GM12873 (cell line): Measurements from ENCODE around the gene FASN.

ENCODE experiments used
- TF ChIP-seq, protein P1 (sequence below): IDR thresholded peaks from 2 replicates; pipeline ENCODE4 v1.5.1; 2012; ENCODE audit warnings: low read depth, mild to moderate bottlenecking, moderate library complexity, low read length, control low read depth; ENCODE audit not compliant: insufficient read depth; ENCODE audit errors: missing control alignments

Gene FASN

DNA sequence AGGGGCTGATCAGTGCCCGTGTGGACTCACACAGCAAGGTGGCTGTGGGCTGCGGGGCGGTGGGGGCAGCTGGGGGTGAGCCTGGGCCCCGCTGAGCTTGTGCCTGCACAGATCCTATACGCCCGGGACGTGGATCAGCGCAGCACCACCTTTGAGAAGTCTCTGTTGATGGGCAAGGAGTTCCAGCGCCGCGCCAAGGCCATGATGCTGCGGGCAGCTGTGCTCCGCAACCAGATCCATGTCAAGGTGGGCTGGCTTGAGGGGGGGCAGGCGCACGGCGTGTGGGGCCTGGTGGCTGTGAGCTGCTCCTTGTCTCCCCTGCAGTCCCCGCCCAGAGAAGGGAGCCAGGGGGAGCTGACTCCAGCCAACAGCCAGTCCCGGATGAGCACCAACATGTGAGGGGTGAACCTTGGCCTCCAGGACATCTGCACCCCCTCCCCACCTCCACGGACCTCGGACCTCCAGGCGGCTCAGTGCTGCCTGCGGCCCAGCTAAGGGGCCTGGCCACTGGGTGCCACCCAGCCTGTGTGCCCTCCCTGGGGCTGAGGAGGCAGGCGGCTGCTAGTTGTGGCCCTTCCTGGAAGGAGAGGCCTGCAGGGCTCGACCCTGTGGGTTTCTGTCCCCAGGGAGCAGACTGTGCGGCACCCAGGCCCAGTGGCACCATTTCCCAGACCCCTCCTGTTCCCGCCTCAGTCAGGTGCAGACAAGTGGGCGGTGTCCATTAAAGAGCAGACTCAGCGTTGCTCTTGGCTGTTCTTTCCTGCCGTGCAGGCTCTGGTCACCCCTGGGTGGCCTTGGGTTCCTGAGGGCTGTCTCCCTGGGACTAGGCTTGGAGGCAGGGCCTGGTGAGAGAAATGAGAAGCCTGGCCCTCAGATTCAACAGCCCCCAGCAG is 41.1 kb downstream of the FASN start:
- TF ChIP-seq, protein P1, sequence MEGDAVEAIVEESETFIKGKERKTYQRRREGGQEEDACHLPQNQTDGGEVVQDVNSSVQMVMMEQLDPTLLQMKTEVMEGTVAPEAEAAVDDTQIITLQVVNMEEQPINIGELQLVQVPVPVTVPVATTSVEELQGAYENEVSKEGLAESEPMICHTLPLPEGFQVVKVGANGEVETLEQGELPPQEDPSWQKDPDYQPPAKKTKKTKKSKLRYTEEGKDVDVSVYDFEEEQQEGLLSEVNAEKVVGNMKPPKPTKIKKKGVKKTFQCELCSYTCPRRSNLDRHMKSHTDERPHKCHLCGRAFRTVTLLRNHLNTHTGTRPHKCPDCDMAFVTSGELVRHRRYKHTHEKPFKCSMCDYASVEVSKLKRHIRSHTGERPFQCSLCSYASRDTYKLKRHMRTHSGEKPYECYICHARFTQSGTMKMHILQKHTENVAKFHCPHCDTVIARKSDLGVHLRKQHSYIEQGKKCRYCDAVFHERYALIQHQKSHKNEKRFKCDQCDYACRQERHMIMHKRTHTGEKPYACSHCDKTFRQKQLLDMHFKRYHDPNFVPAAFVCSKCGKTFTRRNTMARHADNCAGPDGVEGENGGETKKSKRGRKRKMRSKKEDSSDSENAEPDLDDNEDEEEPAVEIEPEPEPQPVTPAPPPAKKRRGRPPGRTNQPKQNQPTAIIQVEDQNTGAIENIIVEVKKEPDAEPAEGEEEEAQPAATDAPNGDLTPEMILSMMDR = no peak

DNA sequence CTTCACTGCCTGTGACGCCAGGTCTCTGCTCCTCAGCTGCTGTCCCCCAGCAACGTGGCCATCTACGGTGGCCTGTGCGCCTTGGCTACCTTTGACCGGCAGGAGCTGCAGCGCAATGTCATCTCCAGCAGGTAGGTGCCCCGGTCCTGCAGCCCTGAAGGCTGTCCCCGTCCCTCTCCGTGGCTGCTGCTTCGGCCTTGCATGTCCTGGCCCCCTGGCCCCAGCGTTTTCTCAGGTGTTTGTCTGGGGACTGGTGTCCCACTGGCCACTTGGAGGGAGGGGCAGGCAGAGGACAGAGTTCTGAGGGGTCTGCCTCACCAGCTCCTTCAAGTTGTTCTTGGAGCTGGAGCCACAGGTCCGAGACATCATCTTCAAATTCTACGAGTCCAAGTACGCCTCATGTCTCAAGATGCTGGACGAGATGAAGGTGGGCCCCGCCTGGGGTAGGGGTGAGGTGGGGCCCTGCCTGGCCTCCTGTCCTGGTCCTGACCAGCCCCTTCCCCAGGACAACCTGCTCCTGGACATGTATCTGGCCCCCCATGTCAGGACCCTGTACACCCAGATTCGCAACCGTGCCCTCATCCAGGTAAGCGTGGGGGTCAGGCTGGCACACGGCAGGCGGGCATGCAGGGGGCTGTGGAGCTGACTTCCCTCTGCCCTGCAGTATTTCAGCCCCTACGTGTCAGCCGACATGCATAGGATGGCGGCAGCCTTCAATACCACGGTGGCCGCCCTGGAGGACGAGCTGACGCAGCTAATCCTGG is 41.9 kb downstream of the FASN start:
- TF ChIP-seq, protein P1 = no peak

DNA sequence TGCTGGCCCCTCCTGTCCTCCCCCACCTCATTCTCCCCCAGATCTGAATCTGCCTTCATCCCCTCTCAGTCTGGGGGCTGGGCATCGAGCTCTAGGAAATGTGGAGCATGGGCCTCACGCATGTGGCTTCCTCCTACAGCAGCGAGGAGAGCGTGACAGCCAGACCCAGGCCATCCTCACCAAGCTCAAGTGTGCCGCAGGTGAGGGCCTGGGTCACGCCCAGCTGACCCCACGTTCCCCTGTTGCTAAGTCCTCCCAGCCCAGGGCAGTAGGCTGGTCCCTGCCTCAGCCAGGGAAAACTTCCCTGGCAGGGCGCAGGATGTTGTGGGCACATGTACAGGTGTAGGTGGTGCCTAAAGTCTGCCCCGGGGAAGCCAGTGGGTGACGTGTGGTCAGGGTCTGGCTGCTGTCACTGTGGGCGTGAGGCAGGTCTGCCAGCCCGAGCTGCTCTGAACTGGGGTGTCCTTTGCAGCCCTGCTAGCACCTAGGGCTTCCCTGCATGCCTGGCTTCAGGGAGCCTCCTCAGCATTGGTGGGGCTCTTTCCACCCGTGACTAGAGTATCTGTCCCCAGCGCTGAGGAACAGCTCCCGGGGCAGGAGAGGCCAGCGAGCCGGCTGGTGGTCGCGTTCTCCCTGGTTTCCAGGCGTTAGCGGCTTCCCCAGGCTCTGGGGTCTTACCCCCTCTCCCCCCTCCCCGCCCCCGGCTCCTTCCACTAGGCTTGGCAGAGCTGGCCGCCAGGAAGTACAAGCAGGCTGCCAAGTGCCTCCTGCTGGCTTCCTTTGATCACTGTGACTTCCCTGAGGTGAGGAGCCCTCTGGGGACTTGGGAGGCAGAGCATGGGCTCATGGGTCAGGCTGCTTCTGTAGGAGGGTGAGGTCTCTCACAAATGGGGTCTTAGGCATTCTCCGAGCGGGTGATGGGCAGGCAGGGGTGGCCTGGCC is 42.7 kb downstream of the FASN start:
- TF ChIP-seq, protein P1 = no peak

DNA sequence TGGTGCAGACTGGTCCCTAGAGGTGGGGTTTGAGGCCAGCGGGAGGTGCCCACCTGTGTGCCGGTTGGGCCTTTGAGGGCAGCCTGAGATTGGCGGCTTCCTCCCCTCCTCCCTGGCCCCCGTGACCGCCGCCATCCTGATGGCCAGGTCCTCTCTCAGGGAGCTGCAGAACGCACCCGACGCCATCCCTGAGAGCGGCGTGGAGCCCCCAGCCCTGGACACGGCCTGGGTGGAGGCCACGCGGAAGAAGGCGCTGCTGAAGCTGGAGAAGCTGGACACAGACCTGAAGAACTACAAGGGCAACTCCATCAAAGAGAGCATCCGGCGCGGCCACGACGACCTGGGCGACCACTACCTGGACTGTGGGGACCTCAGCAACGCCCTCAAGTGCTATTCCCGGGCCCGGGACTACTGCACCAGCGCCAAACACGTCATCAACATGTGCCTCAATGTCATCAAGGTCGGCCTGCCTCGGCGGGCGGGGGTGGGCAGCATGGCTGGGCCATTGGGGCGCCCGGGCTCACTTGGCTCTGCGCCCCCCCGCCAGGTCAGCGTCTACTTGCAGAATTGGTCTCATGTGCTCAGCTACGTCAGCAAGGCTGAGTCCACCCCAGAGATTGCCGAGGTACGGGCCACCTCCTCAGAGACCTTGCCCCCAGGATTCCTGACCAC is 43.5 kb downstream of the FASN start:
- TF ChIP-seq, protein P1 = no peak

DNA sequence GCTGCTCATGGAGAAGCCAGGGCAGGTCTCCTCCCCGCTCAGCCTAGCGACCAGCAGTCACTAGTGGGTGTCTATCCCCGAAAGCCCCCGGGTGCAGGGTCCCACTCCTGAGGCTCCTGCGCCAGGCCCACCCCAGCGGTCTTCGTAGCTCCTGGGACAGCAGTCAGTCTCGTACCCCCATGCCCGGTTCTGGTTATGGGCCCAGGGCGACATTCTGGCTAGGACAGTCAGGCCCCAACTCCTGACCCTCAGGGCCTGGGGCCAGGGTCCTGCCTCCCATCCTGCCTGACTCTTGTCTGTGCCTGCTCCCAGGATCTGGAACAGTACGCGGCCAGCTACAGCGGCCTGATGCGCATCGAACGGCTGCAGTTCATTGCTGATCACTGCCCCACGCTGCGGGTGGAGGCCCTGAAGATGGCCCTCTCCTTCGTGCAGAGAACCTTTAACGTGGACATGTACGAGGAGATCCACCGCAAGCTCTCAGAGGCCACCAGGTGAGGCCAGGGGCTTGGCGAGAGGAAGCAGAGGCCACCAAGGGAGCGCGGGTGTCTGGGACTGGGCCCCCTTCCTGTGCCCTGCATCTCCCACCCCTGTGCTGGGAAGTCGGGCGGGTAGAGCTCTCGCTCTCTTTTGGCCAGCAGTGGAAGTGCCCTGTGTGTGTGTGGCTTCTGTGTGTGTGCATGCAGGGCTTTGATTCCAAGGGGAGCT is 44.3 kb downstream of the FASN start:
- TF ChIP-seq, protein P1 = no peak

DNA sequence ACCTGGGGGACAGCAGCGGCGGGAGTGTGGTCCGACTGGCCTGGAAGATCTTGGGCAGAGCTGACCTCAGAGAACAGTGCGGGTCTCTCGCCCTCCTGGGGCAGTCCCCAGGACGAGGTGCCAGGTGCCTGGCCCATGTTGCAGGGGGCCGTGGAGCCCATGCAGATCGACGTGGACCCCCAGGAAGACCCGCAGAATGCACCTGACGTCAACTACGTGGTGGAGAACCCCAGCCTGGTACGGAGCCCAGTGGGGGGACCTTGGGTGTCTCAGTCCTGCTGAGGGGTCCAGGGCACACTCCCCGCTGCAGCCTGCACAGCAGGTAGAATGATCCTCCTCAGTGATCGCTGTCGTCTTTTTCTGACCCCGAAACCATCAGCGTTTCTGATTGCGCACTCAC is 44.9 kb downstream of the FASN start:
- TF ChIP-seq, protein P1 = no peak
